Choroid plexus epithelial cell (primary cell): Measurements from ENCODE around the gene MBTPS1.
A peak's percentile ranks its signal among the peaks of the same experiment; 100 is the strongest.

Experiments
- DNase-seq: peaks from one replicate; pipeline ENCODE4 v3.0.0-alpha.2; 2010; ENCODE audit warnings: low read depth
- H3K4me3 ChIP-seq: 2 replicates; pipeline ENCODE4 v1.5.1; 2011; ENCODE audit warnings: low read depth, mild to moderate bottlenecking, control low read depth, low read length, moderate library complexity
- CTCF ChIP-seq: conservative IDR thresholded peaks from 2 replicates; pipeline ENCODE4 v1.5.1; 2011; ENCODE audit warnings: low read depth, mild to moderate bottlenecking, control low read depth, inconsistent platforms, low read length, moderate library complexity

Gene MBTPS1

DNA sequence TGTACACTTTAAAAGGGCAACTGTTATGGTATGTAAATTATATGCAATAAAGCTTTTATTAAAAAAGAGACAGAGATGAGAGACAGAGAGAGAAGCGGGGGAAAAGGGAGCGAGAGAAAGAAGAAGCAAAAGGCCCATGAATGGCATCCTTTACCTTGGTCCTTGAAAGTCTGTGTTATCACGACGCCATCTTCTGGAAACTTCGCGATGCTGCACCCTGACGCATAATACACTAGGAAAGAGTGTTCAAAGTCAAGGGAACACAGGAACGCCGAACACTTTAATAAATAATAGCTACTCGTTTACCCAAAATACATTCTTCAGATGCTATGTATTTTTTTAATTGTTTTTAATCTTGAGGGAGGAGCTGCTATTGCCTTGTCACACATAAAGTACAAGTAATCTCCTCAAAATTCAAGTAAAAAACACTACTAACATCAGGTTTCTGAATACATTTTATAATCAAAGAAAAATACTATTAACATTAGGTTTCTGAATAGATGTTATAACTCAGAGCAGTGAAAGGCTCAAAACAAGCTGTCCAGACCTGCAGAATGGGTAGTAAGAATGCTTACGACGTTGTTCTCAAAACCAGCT lies 51.1 kb downstream of the MBTPS1 start:
- H3K4me3 ChIP-seq = no peak overlapping the region
- DNase-seq = peak; percentile 80
- peak; percentile 90 for TF ChIP-seq CTCF

- DNase-seq = no peak
- no peak for TF ChIP-seq CTCF
- H3K4me3 ChIP-seq = no peak overlapping the region
These were observed 52.8 kb downstream of the MBTPS1 start for GRCh38 chr16:84063980-84064379.

DNA sequence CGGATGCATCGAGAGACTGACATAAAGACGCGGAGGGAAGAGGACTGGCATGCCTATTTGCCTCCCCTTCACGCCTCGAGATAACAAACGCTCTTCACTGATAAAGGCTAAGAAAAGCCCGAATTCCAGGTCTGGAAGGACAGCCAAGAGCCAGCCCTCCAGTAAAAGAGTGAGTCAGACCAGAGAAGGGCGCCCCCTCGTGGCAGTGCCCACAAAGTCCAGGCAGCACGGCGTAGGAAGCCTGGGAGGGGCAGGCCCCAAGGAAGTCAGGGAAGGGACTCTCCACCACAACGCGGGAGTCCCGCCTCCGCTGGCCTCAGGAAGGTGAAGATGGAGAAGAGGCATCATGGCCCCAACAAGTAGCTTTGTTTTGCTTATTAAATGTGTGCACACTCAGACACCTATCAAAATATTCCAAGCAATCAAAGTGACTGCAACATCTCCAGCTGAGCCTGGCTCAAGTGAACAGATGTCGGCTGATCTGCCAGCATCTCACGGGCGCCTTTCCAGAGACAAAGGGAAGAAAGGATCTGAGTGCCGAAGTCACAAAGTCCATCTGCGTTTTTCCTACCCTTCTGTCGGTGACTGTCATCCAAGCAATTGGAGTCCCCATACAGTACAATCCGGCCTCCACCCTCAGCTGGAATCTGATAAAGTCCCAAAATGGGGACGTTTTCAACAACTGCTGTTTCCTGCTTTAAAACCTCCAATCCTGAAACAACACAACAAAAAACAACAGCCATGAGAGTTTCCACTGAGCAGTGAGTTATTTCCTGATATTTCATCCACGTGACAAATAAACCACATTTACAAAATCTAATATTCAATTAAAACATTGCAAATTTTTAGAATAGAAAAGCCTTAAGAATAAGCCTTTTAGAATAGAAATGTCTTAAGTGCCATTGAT lies 53.8 kb downstream of the MBTPS1 start:
- DNase-seq = peak; percentile 85
- no peak overlapping the region for H3K4me3 ChIP-seq
- peak; percentile 94 for TF ChIP-seq CTCF

- TF ChIP-seq CTCF = no peak
- no peak for DNase-seq
- no peak overlapping the region for H3K4me3 ChIP-seq
These were observed 55.4 kb downstream of the MBTPS1 start for GRCh38 chr16:84061236-84061819.

GRCh38 chr16:84059946-84060901 lies 56.5 kb downstream of the MBTPS1 start:
- TF ChIP-seq CTCF = no peak
- no peak overlapping the region for H3K4me3 ChIP-seq
- DNase-seq = no peak

DNA sequence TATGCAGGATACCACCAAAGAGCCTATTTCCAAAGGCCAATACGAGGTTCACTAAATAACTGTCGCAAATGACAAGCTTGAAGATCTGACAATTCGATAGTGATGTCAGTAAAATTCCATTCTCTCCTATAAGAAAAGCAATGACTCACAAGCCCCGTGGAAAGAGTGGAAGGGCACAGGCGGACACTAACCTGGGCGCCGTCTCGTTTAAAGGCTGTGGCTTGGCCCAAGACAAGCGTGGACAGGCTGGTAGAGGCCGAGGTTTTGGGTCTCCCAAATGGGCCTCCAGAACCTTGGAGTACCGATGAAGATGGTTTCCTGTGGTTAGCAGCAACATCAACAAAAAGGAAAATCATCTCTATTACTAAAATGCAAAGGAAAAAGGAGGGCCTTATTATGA lies 57.6 kb downstream of the MBTPS1 start:
- no peak for DNase-seq
- no peak for TF ChIP-seq CTCF
- H3K4me3 ChIP-seq = no peak overlapping the region
